GM21390 (cell line): ENCODE results near the gene RSF1.
"Not testable (repeated sequence)": the region's sequence is repeated elsewhere in the genome, so short reads cannot be mapped to it uniquely, and the experiment has no call there.

Experiments used
- ATAC-seq: cut with Tn5 transposase; IDR thresholded peaks from one replicate; pipeline ENCODE4 v1.9.1; 2021; ENCODE audit not compliant: unreplicated experiment

The RSF1 gene

GRCh38 chr11:77820565-77821348, at the start of gene RSF1, which contains the start of gene AAMDC:
TSS of gene RSF1 (minus strand) at chr11:77820722. CDS start at chr11:77820714, 8 bp downstream.
TSS of gene AAMDC (plus strand) at chr11:77821144. CDS start at chr11:77842497, 21,353 bp downstream.
- ATAC-seq = peak; percentile 77

GRCh38 chr11:77868744-77869143, 48.2 kb upstream of the RSF1 start:
- ATAC-seq = no peak

DNA sequence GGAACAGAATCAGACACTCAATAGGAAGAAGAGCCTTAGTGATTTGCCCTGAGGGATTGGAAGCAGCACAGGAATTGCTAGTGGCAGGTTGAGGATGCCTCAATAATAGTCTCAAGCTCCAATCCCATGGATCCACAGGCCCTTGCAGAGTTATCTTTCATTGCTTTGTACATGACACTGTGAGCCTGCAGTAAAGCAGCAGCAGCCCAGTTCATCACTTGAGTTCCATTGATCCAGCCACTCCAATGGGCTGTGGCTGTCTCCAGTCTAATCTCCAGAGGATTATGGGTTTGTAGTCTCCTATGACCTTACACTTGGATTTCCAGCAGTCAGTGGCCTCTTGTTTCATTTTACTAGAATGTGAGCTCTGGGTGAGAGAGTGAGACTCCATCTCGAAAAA, 45.8 kb upstream of the RSF1 start:
- ATAC-seq = no peak

- ATAC-seq = no peak
Measured at GRCh38 chr11:77865805-77866204, 45.3 kb upstream of the RSF1 start.

GRCh38 chr11:77861444-77861843, 40.9 kb upstream of the RSF1 start:
- ATAC-seq = not testable (repeated sequence)

DNA sequence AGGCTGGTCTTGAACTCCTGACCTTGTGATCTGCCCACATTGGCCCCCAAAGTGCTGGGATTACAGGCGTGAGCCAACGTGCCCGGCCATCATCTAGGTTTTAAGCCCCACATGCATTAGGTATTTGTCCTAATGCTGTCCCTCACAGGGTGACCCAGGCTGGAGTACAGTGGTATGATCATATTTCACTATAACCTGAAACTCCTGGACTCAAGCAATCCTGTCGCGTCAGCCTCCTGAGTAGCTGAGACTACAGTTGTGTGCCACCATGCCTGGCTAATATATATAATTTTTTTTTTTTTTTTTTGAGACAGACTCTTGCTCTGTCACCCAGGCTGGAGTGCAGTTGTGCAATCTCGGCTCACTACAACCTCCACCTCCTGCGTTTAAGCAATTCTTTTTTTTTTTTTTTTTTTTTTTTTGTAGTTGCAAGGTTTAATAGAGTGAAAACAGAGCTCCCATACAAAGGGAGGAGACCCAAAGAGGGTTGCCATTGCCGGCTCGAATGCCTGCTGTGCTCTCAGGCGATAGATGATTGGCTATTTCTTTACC, 37.5 kb upstream of the RSF1 start:
- not testable (repeated sequence) for ATAC-seq

DNA sequence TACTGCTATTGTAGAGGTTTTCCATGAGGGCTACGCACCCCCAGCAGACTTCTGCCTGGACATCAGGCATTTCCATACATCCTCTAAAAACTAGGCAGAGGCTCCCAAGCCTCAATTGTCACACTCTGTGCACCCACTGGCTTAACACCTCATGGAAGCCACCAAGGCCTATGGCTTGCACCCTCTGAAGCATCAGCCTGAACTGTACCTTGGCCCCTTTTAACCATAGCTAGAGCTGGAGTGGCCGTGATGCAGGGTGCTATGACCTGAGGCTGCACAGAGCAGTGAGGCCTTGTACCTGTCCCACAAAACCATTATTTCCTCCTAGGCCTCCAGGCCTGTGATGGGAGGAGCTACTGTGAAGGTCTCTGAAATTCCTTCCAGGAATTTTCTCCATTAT, 34.3 kb upstream of the RSF1 start:
- no peak for ATAC-seq

GRCh38 chr11:77851503-77851902, 31.0 kb upstream of the RSF1 start:
- no peak for ATAC-seq

- not testable (repeated sequence) for ATAC-seq
Measured at GRCh38 chr11:77843700-77844099, 23.2 kb upstream of the RSF1 start.

- ATAC-seq = no peak
Measured at GRCh38 chr11:77842441-77843121, 22.1 kb upstream of the RSF1 start.

DNA sequence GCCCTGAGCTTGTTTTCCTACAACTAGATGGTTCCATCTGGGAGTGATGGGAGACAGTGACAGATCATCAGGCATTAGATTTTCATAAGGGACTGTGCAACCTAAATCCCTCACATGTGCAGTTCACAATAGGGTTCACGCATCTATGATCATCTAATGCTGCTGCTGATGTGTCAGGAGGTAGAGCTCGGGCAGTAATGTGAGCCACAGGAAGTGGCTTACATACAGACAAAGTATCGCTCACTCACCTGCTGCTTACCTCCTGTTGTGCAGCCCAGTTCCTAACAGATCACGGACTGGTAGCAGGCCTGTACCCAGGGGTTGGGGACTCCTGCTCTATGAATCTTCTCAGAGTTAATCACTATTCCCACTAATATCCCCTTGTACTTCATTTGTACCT, 12.8 kb upstream of the RSF1 start:
- no peak for ATAC-seq

DNA sequence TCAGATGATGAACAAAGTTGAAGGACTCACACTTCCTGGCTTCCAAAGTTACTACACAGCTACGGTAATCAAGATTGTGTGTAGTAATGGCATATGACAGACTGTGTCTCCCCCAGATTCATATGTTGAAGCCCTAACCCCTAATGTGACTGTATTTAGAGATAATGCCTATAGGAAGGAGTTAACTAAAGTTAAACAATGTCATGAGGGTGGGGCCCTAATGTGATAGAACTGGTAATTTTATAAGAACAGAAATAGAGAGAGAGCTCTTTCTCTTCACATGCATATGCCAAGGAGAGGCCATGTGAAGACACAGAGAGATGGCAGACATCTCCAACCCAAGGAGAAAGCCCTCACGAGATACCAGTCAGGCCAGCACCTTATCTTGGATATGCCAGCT, 8.4 kb upstream of the RSF1 start:
- ATAC-seq = no peak

- no peak for ATAC-seq
Measured at GRCh38 chr11:77823775-77824174, 3.3 kb upstream of the RSF1 start.

DNA sequence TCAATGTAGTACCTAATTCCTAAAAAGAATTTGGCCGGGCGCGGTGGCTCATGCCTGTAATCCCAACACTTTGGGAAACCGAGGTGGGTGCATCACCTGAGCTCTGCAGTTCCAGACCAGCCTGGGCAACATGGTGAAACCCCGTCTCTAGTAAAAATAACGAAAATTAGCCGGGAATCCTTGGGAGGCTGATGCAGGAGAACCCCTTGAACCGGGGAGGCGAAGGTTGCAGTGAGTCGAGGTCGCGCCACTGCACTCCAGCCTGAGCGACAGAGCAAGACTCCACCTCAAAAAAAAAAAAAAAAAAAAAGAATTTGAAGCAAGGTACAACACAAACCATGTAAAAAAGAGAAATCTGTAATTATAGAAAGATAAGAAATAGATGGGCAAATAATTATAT, 1.6 kb upstream of the RSF1 start:
- not testable (repeated sequence) for ATAC-seq

DNA sequence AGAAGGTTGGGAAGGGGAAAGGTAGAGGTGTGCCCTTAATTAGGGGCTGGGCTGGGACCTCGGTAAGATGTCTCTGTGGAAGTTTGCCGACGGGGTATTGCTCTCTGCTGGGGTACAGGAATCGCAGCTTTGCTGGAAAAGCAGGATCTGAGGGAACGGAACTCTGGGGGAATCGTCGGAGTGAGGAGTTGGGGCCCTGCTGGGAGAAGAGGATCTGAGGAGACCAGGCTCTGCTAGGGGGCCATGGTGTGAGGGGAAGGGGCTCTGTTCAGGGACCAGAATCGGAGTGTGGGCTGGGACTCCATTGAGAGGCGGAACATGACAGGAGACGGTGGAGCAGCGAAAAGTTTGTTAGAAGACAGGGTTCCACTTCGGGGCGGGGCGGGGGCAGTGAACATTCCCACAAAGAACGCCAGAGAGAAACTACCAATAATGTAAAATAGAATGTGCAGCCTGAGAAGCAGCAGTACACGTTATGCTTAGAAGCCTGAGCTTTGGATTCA, 878 bp upstream of the RSF1 start:
- no peak for ATAC-seq

DNA sequence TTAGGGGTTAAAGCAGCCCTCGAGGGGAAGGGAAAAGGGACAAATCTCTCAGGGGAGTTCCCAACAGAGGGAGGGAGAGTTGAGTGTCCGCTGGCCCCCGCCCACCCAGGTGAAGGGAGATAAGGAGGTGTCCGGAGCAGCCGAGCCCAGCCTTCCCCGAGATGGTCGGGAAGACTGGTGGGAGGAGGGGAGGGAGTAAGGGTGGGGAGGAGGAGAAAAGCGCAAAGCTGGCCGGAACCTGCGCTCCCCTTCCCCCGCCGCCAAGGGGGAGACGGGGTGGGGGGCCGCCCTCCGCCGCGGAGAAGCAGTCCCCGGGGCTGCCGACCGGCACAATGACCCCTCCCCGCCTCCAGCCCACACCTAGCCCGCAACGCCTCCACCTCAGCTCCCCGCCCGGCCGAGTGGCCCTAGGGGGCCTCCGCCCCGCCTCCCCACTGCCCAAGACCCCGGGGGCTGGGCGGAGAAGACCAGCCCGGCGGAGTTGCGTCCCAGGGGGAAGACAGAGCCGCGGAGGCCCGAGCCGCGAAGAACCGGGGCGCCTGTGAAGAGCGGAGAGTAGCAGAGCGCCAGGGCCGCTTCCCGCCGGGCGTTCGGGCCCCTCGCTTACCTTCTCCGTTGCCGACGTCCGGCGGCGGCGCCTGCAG, 479 bp downstream of the RSF1 start:
- ATAC-seq = peak; percentile 11

DNA sequence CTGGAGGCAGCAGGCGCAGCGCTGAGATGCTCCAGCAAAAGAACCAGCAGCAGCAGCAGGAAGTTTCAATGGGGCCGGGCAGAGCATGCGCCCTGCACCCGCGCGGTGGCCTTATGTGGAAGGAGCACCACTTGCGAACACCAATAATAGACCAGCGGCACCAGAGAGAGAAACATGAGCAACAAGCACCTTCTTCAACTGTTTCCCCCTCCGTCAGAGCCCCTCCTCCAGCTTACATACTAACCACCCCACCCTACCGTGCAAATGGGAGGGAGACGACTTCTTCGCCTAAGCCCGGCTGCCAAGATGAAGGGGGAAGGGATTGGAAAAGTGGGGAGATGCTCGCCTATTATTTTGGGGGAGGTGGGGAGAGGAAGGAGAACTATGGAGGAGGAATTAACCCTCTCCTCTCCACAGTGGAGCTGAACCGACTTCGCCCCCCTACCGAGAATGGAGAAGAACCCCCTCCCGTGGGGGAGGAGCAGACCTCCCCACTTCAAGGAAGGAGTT, 1.1 kb downstream of the RSF1 start:
- peak; percentile 54 for ATAC-seq

DNA sequence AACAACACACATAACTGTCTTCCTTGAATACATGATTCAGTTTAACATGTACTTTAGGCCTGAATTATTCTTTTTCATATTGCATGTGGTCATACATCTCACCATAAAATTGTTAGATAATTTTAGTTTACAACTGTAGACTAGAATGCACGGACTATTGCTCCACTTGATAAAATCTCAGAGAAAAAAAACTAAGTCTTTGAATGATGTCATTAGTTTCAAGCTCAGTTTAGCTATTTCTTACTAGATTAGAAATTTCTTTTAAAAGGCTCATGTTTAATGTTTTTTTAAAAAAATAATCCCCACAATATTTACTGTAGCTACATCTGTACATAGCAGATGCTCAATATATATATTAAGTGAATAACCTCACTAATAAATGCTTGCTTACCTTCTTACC, 5.1 kb downstream of the RSF1 start:
- no peak for ATAC-seq

- no peak for ATAC-seq
Measured at GRCh38 chr11:77814848-77815247, 5.7 kb downstream of the RSF1 start.

GRCh38 chr11:77813256-77813655, 7.3 kb downstream of the RSF1 start:
- ATAC-seq = no peak

DNA sequence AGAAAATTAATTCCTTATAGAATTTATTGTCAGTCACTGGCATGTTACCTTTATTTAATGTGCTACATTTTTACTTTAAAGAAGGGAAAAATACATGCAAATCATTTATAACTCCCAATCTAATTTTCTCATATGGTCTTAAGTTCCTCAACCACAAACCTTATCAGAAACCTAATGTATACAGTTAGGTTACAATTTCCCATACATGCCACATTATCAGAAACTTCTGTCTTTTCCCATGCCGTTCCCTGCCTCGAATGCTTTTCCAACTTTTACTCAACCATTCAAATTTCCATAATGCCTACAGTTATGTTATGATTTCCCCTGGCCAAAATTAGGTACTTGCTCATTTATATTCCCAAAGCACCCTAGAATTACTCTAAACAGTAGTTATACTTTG, 13.5 kb downstream of the RSF1 start:
- no peak for ATAC-seq
